ENCODE results near the gene CCDC27.

DNA sequence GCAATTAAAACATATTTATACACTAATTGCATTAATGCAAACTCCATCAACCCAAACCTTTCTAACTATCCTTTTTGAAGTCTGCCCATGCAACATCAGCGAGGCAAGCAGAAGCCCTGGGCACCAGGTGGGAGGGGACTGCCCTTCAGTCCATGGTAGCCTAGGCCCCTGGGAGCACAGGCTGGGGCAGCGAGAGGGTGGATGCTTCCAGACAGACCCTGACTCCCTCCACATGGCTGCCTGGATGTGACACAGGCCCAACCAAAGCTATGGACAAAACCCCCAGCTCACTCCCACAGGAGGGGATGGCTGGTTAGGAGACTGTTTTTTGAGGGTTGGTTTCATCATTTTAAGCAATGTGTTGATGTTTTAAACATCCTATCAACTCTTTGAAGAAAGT, 61.8 kb downstream of the CCDC27 start:
- no peak for TF ChIP-seq EZH2 (IDR thresholded peaks at IDR 0.05; ENCODE audit: insufficient read depth, low read length)
- TF ChIP-seq, protein P1, sequence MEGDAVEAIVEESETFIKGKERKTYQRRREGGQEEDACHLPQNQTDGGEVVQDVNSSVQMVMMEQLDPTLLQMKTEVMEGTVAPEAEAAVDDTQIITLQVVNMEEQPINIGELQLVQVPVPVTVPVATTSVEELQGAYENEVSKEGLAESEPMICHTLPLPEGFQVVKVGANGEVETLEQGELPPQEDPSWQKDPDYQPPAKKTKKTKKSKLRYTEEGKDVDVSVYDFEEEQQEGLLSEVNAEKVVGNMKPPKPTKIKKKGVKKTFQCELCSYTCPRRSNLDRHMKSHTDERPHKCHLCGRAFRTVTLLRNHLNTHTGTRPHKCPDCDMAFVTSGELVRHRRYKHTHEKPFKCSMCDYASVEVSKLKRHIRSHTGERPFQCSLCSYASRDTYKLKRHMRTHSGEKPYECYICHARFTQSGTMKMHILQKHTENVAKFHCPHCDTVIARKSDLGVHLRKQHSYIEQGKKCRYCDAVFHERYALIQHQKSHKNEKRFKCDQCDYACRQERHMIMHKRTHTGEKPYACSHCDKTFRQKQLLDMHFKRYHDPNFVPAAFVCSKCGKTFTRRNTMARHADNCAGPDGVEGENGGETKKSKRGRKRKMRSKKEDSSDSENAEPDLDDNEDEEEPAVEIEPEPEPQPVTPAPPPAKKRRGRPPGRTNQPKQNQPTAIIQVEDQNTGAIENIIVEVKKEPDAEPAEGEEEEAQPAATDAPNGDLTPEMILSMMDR (IDR thresholded peaks at IDR 0.05; ENCODE audit: insufficient read depth, low read depth, low read length): no peak
